ENCODE results near the gene PTPN3. TPM values are rescaled to one million over a fixed set of nuclear protein-coding genes. Genes with fewer than 3 reads are reported as not detected.

The PTPN3 gene
- total RNA-seq, 1 donor from 2014 or later: 6.8 TPM

DNA sequence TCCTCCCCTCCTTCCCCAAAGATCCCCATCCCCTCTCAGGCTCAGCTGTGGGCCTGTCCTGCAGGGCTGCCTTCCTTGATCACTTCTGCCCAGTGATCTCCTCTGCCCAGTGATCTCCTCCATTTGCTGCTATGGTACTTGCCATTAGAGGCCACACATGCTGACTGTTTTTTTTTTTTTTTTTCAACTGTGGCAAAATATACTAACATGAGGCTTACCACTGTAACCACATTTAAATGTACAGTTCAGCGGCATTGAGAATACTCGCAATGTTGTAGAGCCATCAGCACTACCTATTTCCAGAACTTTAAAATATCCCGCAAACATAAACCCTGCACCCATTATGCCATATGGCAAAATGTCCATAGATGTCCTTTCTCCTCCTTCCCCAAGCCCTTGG is 115.5 kb downstream of the PTPN3 start:
- H3K27ac Mint-ChIP-seq: no peak overlapping the region
- H3K36me3 Mint-ChIP-seq: peaks cover 39% of the 10 kb centered on the region
- no peak overlapping the region for H3K4me3 Mint-ChIP-seq
- H3K9me3 Mint-ChIP-seq: peaks cover 4% of the 10 kb centered on the region
- H3K27me3 Mint-ChIP-seq (ENCODE audit: low read depth): no peaks in the 10 kb centered on the region
- no peaks in the 10 kb centered on the region for H3K4me1 Mint-ChIP-seq
- TF ChIP-seq, protein P1, sequence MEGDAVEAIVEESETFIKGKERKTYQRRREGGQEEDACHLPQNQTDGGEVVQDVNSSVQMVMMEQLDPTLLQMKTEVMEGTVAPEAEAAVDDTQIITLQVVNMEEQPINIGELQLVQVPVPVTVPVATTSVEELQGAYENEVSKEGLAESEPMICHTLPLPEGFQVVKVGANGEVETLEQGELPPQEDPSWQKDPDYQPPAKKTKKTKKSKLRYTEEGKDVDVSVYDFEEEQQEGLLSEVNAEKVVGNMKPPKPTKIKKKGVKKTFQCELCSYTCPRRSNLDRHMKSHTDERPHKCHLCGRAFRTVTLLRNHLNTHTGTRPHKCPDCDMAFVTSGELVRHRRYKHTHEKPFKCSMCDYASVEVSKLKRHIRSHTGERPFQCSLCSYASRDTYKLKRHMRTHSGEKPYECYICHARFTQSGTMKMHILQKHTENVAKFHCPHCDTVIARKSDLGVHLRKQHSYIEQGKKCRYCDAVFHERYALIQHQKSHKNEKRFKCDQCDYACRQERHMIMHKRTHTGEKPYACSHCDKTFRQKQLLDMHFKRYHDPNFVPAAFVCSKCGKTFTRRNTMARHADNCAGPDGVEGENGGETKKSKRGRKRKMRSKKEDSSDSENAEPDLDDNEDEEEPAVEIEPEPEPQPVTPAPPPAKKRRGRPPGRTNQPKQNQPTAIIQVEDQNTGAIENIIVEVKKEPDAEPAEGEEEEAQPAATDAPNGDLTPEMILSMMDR (IDR thresholded peaks at IDR 0.05; ENCODE audit: unreplicated experiment): no peak
- DNase-seq (ENCODE audit: low spot score in 2 of 2, unreplicated experiment in 2 of 2): no peak

DNA sequence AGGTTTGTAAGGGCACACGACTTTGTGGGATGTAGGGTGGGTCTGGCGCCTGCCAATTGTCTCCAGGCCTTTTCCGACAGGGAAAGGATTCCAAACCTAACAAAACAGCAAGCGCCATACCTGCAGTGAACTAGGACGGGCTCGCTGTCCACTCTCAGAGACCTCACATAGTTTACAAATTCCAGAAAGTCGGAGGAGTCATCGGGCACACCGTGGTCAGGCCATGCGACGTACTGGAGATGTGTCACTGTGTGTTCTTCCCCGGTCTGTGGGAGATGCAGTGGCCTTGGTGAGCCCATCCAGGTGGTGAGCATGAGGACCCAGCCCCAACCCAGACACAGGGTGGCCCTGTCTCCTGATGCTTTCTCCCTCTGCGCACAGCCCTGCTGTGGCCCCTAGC is 115.9 kb downstream of the PTPN3 start:
- peaks cover 4% of the 10 kb centered on the region for H3K9me3 Mint-ChIP-seq
- peaks cover 37% of the 10 kb centered on the region for H3K36me3 Mint-ChIP-seq
- no peaks in the 10 kb centered on the region for H3K27me3 Mint-ChIP-seq (ENCODE audit: low read depth)
- TF ChIP-seq, protein P1 (IDR thresholded peaks at IDR 0.05; ENCODE audit: unreplicated experiment): no peak
- H3K27ac Mint-ChIP-seq: no peak overlapping the region
- no peak for DNase-seq (ENCODE audit: low spot score in 2 of 2, unreplicated experiment in 2 of 2)
- no peak overlapping the region for H3K4me3 Mint-ChIP-seq
- no peaks in the 10 kb centered on the region for H3K4me1 Mint-ChIP-seq

DNA sequence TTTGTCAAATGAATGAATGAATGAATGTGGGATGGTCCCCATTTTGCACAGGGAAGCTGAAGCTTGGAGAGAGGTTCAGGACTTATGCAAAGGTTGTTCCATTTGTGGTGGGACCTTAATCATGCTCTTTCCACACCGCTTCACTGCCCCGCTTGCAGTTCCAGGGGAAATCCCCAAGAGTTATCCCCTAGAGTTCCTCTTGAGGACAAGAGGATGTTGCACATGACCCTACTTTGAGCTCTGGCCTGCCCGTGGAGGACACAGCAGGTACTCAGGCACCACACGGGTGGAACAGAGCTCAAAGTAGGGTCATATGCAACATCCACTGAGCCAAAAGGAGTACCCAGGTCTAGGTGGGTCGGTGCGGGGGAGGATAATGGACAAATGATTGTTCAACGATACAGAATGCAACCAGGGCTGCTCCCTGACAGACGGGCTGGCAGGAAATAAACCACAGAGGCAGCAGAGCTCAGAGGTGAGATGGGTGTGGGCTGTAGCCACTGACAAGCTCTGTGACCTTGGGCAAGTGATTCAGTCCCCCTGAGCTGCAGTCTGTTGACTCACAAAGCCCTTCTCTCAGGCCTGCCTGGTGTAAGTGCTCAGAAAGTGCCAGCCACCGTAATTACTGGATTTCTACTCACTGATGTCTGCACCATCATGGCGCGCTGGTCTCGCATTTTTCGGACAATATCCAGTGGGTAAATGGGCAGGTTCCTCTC is 116.9 kb downstream of the PTPN3 start:
- DNase-seq (ENCODE audit: low spot score in 2 of 2, unreplicated experiment in 2 of 2): no peak
- no peak overlapping the region for H3K27ac Mint-ChIP-seq
- TF ChIP-seq, protein P1 (IDR thresholded peaks at IDR 0.05; ENCODE audit: unreplicated experiment): no peak
- H3K36me3 Mint-ChIP-seq: peaks cover 32% of the 10 kb centered on the region
- no peaks in the 10 kb centered on the region for H3K27me3 Mint-ChIP-seq (ENCODE audit: low read depth)
- no peak overlapping the region for H3K4me3 Mint-ChIP-seq
- H3K4me1 Mint-ChIP-seq: no peaks in the 10 kb centered on the region
- H3K9me3 Mint-ChIP-seq: peaks cover 4% of the 10 kb centered on the region

DNA sequence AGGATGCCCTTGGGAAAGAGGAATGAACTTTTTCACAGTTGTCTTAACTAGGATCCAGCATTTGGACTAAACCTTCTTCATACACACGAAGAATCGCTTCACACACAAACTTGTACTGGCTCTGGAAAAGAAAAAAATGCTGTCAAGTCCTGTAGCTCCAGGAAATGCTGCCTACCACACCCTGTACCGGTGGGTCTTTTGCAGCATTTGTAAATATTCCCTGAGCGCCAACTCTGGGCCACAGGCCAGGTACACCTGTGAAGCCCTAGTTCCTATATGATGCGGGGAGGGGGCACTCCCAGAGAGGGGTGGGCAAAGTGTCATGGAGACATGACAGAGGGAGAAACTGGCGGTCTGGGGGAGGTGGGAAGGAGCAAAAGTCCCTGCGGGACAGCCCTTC is 118.6 kb downstream of the PTPN3 start:
- H3K36me3 Mint-ChIP-seq: peaks cover 27% of the 10 kb centered on the region
- no peak overlapping the region for H3K27ac Mint-ChIP-seq
- H3K4me1 Mint-ChIP-seq: no peaks in the 10 kb centered on the region
- TF ChIP-seq, protein P1 (IDR thresholded peaks at IDR 0.05; ENCODE audit: unreplicated experiment): no peak
- no peak for DNase-seq (ENCODE audit: low spot score in 2 of 2, unreplicated experiment in 2 of 2)
- peaks cover 4% of the 10 kb centered on the region for H3K9me3 Mint-ChIP-seq
- H3K4me3 Mint-ChIP-seq: no peak overlapping the region
- no peaks in the 10 kb centered on the region for H3K27me3 Mint-ChIP-seq (ENCODE audit: low read depth)

DNA sequence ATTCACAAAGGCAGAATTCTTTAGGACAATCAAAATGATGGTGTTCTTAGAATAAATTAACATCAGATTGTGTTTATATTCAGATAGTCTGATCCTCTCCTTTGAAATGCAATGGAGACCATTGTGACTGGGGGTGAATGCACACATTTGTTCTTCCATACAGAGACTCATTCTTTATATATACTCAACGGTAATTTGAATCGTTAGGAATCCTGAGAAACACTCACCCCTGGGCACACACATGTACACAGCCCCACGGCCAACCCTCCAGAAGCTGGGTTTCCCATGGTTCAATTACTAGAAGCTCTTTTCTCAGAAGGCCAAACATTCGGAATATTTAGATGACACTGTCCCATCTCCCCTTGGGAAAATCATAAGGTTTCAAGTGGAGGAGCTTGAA is 119.8 kb downstream of the PTPN3 start:
- no peak for DNase-seq (ENCODE audit: low spot score in 2 of 2, unreplicated experiment in 2 of 2)
- Mint-ChIP-seq H3K4me1 (no peaks in the 10 kb centered on the region), H3K27ac (no peak overlapping the region), H3K9me3 (peaks cover 7% of the 10 kb centered on the region), H3K4me3 (no peak overlapping the region), H3K27me3 (ENCODE audit: low read depth) (no peaks in the 10 kb centered on the region), H3K36me3 (peaks cover 25% of the 10 kb centered on the region)
- TF ChIP-seq, protein P1 (IDR thresholded peaks at IDR 0.05; ENCODE audit: unreplicated experiment): no peak

All from mesothelial cell of epicardium (in vitro differentiated cells).